SU-DHL-6 (cell line): ENCODE measurements around the gene SP140L.
"Not testable (repeated sequence)": the region's sequence is repeated elsewhere in the genome, so short reads cannot be mapped to it uniquely, and the experiment has no call there.

Experiments used
- EZH2phosphoT487 ChIP-seq: fragments of 200-600 bp; sonication (generic), shearing (Covaris generic); conservative IDR thresholded peaks from 2 replicates; pipeline ENCODE4 v1.6.1; 2018; ENCODE audit warnings: mild to moderate bottlenecking, antibody characterized with exemption, low read length, moderate library complexity, mixed read lengths
- TF ChIP-seq, protein P1 (sequence below): fragments of 200-600 bp; sonication (generic); IDR thresholded peaks from one replicate; pipeline ENCODE4 v1.5.1; 2017; ENCODE audit warnings: antibody characterized with exemption, mild to moderate bottlenecking, low read length, moderate library complexity; ENCODE audit not compliant: insufficient read depth, poor library complexity, severe bottlenecking

DNA sequence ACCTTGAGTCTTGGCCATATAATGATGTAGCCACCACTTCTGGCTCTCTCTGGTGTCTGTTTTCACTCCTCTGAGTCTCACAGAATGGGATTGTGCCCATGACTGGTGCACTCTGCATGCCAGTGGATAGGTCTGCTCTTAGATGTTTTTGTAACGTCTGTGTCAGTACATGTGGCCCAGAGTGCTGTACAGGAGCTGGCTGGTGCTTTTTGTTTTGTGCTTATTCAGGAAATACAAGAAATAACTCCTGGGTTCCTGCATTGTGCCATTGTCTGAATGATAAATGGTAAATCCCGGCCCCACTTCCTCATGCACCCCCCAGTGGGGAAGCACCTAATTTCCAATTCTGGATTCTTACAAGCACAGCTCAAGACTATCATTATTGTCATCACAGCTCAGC lies 82.3 kb downstream of the SP140L start:
- TF ChIP-seq, protein P1, sequence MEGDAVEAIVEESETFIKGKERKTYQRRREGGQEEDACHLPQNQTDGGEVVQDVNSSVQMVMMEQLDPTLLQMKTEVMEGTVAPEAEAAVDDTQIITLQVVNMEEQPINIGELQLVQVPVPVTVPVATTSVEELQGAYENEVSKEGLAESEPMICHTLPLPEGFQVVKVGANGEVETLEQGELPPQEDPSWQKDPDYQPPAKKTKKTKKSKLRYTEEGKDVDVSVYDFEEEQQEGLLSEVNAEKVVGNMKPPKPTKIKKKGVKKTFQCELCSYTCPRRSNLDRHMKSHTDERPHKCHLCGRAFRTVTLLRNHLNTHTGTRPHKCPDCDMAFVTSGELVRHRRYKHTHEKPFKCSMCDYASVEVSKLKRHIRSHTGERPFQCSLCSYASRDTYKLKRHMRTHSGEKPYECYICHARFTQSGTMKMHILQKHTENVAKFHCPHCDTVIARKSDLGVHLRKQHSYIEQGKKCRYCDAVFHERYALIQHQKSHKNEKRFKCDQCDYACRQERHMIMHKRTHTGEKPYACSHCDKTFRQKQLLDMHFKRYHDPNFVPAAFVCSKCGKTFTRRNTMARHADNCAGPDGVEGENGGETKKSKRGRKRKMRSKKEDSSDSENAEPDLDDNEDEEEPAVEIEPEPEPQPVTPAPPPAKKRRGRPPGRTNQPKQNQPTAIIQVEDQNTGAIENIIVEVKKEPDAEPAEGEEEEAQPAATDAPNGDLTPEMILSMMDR: not testable (repeated sequence)
- not testable (repeated sequence) for TF ChIP-seq EZH2phosphoT487
